GM18858 (cell line): ENCODE data around the gene PTMA.
"Not testable (repeated sequence)": the region's sequence is repeated elsewhere in the genome, so short reads cannot be mapped to it uniquely, and the experiment has no call there.

Experiments
- ATAC-seq: cut with Tn5 transposase; IDR thresholded peaks from one replicate; pipeline ENCODE4 v1.9.1; 2021; ENCODE audit not compliant: unreplicated experiment

Gene PTMA

GRCh38 chr2:231707927-231708772 is at the start of gene PTMA:
Gene PTMA, plus strand, starts transcription at chr2:231708525. Its CDS starts 182 bp downstream, at chr2:231708707.
- peak; percentile 54 for ATAC-seq

DNA sequence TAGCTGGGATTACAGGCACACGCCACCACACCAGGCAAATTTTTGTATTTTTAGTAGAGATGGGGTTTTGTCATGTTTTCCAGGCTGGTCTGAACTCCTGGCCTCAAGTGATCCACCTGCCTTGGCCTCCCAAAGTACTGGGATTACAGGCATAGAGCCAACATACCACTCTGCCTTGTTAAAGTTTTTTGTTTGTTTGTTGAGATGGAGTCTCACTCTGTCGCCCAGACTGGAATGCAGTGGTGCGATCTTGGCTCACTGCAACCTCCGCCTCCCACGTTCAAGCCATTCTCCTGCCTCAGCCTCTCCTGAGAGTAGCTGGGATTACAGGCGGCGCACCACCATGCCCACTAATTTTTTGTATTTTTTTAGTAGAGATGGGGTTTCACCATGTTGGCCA is 48.3 kb upstream of the PTMA start:
- ATAC-seq: not testable (repeated sequence)

DNA sequence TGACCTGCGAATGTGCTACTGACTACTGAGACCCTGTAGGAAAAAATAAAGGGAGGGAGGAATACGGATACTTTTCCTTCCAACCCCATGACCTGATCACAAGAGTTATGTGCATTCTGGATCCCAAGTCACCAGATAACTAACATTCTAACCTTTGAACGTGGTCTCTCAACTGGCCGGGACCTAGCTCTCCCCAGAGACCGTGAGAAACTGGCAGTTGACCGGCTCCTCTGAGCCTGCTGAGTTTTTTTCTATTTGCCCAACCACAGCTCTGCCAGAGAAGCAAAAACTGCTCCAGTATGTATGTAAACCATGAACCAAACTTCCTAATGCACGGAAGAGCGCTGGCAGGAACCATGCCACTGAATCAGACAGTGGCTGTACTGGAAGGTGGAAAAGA is 47.5 kb upstream of the PTMA start:
- ATAC-seq: no peak

DNA sequence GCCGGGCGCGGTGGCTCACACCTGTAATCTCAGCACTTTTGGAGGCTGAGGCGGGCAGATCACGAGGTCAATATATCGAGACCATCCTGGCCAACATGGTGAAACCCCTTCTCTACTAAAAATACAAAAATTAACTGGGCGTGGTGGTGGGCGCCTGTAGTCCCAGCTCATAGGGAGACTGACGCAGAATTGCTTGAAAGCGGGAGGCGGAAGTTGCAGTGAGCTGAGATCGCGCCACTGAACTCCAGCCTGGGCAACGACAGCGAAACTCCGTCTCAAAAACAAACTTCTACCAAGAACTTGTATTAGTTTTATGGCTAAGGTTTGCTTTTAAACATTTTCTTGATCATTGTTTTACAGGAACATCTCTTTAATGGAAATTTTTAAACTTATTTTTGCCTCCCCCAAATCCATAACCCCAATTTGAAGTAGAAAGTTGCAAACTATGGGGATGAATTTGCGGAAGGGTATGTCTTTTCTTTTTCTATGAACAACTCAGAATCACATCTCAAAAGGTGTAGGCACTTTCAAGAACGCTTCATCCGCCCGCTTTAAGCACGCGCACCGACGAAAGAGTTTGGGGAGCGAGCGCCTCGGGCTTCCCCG is 46.8 kb upstream of the PTMA start:
- ATAC-seq: no peak

DNA sequence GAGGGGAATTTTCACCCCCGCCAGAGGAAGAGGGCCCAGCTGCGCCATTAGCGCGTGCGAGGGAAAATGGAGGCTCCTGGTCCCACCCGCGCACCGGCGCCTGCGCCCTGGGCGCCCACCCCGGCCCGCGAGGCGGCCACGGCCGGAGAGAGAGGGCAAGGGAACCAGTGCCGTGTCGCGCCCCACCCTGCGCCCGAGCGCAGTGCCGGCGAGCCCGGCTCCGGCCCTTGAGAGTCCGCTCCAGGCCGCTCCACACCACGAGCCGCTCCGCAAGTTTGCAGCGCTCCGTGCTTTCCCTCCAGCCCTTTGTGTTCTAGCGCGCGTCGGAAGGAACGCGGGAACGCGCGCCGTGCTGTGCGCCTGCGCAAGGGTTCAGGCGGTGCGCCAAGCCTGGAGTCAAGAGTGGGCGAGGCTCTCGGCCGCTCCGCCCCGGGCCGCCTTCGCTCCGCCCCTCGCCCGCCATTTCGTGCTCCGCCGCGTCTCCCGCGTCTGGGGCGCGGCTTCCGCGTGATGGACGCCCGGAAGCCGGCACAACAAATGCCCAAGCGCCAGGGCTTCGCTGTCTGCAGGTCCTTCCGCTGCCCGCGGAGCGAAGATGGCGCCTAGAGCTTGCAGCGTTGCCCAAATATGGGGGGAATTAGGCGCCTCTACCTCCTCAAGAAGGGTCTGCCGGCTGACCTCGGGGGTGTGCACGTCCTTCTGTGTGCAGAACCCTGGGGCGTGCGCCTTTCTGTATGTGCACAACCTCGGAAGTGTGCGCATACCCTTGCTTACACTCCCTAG is 46.1 kb upstream of the PTMA start:
- ATAC-seq: peak; percentile 54

DNA sequence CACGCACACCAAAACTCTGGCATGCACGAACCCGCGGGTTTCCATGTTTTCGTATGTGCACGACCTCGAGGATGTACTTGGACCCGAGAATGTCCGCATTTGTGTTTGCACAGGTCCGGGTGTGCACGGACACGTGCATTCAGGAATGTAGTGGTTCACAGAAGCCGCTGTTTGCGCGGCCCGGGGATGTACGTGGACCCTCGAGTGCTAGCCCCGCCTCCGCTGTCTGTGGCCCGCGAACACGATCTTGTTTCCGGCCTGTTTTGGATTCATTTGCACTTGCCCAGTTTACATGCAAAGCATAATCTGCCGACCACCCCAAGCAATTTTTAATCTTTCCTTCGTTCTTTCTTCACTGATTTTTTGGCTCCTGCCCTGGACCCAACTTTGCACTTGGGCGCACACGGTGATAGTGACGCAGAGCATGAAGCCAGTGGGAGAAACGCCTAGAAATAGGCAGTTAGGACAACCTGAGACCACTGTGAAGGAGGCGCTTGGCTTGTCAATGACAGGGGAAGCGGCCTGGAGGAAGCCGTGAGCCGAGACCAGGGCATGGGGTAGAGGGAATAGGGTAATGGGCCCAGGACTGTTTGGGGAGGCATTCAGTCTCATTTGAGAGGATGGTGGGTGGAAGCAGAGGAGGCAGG is 45.4 kb upstream of the PTMA start:
- ATAC-seq: no peak

GRCh38 chr2:231663458-231664212 is 44.7 kb upstream of the PTMA start:
- no peak for ATAC-seq

DNA sequence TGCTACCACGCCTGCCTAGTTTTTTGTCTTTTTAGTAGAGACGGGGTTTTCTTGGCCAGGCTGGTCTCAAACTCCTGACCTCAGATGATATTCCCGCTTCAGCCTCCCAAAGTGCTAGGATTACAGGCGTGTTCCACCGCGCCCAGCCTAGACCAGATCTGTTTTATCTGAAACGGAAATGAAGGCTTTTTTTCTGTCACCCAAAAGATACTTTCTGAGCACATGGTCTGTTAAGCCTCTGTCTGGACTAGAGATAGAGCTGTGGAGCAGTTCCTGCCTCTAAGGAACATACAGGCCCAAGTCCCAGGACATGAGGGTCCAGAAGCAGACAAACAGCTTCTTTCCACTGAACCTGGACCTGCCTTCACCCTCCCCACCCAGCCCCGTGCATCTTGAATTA is 43.6 kb upstream of the PTMA start:
- no peak for ATAC-seq

DNA sequence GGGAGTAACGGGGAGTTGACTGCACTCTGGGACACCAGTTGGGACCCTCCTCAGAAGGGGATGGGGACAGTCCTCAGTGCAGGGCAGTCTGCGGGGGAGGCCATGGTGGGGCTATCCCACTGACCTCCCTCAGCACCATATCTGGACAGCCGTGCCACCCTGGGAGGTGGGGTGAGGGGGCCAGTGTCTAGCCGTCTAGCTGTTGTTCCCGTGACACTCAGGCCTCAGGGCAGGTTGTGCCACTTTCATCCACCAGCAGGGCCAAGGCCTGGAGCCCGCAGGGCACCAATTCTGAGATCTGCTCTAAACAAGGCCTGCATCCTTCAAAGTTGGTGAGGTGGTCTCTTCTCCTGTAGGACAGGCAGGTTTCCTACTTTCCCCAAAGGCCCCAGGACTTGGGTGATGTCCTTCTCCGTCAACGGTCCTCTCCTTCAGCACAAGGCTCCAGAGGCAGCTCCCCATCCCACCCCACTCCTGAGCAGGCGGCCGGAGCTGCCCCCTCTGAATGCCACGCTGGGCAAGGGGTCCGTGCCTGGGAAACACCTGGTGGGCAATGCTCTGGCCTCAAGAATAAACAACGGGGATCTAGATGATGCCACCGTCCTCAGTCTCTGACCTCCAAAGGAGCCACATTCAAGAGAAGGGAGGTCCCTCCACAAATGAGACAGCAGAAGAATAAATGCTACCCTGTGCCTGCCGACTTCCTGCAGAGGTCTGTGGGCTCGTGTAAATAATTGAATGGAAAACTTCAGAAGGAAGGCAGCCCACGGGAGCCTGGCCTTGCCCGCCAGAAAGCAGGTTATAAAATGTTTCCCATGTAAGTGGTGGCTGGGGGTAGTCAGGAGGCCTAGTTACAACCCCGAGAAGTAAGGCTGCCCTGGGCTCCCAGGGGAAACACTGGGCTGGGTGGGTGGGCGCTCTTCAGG is 42.8 kb upstream of the PTMA start:
- ATAC-seq: no peak

GRCh38 chr2:231666171-231667095 is 41.9 kb upstream of the PTMA start:
- peak; percentile 36 for ATAC-seq

DNA sequence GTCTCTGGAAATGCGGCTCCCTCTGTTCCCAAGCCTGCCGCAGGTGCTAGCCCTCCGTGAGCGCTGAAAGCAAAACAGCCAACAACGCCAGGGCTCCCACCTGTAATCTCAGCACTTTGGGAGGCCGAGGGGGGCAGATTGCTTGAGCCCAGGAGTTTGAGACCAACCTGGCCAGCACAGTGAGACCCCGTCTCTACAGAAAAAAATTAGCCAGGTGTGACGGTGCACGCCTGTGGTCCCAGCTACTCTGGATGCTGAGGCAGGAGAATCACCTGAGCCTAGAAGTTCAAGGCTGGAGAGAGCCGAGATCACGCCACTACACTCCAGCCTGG is 41.3 kb upstream of the PTMA start:
- no peak for ATAC-seq

GRCh38 chr2:231667496-231667895 is 40.8 kb upstream of the PTMA start:
- ATAC-seq: no peak

- ATAC-seq: no peak
These were observed 39.3 kb upstream of the PTMA start for GRCh38 chr2:231668981-231669380.

DNA sequence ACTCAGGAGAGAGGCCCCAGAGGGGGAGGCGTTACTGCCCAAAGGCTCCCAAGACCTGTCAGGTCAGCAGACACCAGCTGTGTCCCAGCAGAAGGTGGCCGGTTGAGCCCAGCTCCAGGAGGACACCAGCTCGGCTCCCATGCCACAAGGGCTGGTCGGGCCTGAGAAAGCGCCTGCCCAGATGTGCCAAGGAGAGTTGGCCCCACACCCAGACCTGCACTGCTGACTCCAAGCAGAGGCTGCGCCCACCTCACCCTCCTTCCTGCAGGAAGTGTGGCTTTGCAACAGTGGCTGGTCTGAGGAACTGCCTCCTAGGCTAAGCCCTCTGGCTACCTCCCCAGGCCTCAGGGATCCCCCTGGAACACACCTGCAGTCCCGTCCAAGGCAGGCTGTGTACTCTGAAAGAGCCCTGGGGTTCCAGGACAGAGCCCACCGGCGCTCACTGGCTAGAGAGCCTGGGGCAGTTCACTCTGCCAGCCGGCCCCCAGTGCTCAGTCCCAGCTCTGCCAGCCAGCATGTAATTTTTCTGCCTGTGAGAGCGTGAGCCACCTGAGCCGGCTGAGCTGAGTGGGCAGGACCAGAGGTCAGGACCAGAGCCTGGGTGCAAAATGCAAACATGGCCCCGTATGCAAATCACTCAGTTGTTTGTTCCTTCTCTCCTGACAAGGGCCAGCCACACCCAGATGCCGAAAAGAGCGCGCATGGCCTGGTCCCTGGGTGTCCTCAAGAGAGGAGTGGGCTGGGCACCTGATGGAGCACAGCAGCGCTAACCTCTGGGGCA is 36.9 kb upstream of the PTMA start:
- ATAC-seq: peak; percentile 34

DNA sequence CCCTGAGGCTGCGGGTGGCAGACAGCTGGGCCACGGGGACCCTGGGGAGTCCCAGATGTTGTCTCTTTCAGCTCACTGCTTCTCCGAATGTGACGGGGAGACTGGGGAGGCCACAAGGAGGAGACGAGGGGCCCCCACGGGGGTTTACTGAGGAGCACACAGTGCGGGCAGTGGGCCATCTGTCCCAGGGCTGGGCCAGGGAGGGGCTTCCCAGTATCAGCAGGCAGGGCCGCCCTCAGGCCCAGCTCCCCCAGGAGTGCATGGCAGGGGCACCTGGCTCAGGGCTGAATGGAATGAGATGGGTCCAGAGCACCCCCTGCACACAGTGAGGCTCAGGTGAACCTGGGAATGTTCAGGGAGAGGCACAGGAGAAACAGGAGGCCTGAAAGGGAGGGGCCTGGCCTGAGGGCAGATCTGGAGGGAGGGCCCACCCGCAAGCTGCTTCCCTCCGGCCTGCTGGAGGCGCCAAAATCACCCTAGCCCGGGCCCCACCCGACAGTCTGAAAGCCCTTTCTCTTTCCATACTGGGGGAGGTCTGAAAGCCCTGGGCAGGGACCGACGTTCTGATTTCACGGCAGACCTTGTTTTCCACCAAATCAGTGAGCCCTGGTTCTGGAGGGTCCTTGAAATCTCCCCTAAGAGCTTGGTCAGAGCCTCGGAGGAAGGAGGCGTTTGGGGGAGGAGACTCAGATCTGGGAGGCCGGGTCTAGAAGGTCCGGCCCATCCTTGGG is 35.5 kb upstream of the PTMA start:
- peak; percentile 38 for ATAC-seq

DNA sequence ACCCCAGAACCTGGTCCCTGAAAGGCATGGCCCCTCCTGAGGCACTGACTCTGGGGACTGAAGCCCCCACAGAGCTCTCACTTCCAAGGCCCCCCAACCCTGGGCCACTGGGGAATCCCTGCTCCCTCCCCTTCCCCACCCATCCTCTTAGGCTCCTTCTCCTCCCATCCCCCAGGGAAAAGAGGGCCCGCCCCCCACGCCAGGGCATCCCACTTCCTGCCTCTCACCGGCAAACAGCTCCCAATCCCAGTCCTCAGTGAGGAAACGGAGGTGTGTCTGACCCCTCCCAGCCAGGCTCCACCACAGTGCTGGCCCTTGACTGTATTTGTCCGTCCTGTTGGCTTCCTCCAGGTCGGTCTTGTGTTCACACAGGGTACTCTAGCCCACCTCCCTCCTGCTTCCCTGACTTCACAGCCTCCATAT is 35.0 kb upstream of the PTMA start:
- no peak for ATAC-seq
